HUES64 (cell line): Measurements from ENCODE around the gene RAB27B.

Experiments
- H3K27ac ChIP-seq: 2 replicates; pipeline ENCODE4 v1.7.0; 2013; ENCODE audit warnings: low read depth, low read length, inconsistent platforms
- H3K27me3 ChIP-seq: 2 replicates; pipeline ENCODE4 v1.6.1; 2013; ENCODE audit warnings: mild to moderate bottlenecking, low read length; ENCODE audit not compliant: insufficient read depth
- H3K36me3 ChIP-seq: 2 replicates; pipeline ENCODE4 v1.6.1; 2013; ENCODE audit warnings: mild to moderate bottlenecking, low read length; ENCODE audit not compliant: insufficient read depth
- H3K4me1 ChIP-seq: 2 replicates; pipeline ENCODE4 v1.6.1; 2013; ENCODE audit warnings: mild to moderate bottlenecking, low read length, moderate library complexity; ENCODE audit not compliant: insufficient read depth
- H3K4me3 ChIP-seq: 2 replicates; pipeline ENCODE4 v1.5.1; 2013; ENCODE audit warnings: mild to moderate bottlenecking, low read length, moderate library complexity
- H3K9ac ChIP-seq: 2 replicates; pipeline ENCODE4 v1.6.1; 2013; ENCODE audit warnings: mild to moderate bottlenecking, low read depth, low read length
- H3K9me3 ChIP-seq: 2 replicates; pipeline ENCODE4 v1.6.1; 2013; ENCODE audit warnings: low read depth, low read length; ENCODE audit not compliant: insufficient read depth
- WGBS: fragments of 150-250, 120-280 bp; methylation state at CpG from one replicate; pipeline ENCODE4 v1.1.7; 2013; ENCODE audit warnings: missing lambda C conversion rate; 5-methylcytosine and 5-hydroxymethylcytosine counted together

The RAB27B gene

GRCh38 chr18:54883816-54884604 is 55.7 kb downstream of the RAB27B start:
- H3K4me3 ChIP-seq, result no peak overlapping the region
- H3K9ac ChIP-seq, result no peak overlapping the region
- H3K36me3 ChIP-seq, result no peaks in the 10 kb centered on the region
- no peaks in the 10 kb centered on the region for H3K9me3 ChIP-seq
- peaks cover 6% of the 10 kb centered on the region; the same call in 1 of the 2 replicates for H3K4me1 ChIP-seq
- WGBS, result 97% methylated on average over 6 of the region's 6 CpGs
- no peaks in the 10 kb centered on the region for H3K27me3 ChIP-seq
- no peak overlapping the region for H3K27ac ChIP-seq

GRCh38 chr18:54888378-54888777 is 60.1 kb downstream of the RAB27B start:
- Histone ChIP-seq H3K36me3 (no peaks in the 10 kb centered on the region), H3K27me3 (no peaks in the 10 kb centered on the region), H3K27ac (no peak overlapping the region), H3K9ac (no peak overlapping the region), H3K4me1 (no peaks in the 10 kb centered on the region), H3K4me3 (no peak overlapping the region), H3K9me3 (no peaks in the 10 kb centered on the region)
- WGBS, result 82% methylated on average over 1 of the region's 2 CpGs

GRCh38 chr18:54888933-54889332 is 60.7 kb downstream of the RAB27B start:
- no peak overlapping the region for H3K4me3 ChIP-seq
- no peak overlapping the region for H3K9ac ChIP-seq
- H3K9me3 ChIP-seq, result no peaks in the 10 kb centered on the region
- no peaks in the 10 kb centered on the region for H3K4me1 ChIP-seq
- 88% methylated on average over 2 of the region's 2 CpGs for WGBS
- no peaks in the 10 kb centered on the region for H3K27me3 ChIP-seq
- no peak overlapping the region for H3K27ac ChIP-seq
- H3K36me3 ChIP-seq, result no peaks in the 10 kb centered on the region

- no peaks in the 10 kb centered on the region for H3K9me3 ChIP-seq
- H3K9ac ChIP-seq, result no peak overlapping the region
- H3K36me3 ChIP-seq, result no peaks in the 10 kb centered on the region
- H3K27ac ChIP-seq, result no peak overlapping the region
- no peaks in the 10 kb centered on the region for H3K27me3 ChIP-seq
- H3K4me3 ChIP-seq, result no peak overlapping the region
- 0 out of 2 replicates have a peak, but pooled peaks cover 6% of the 10 kb centered on the region for H3K4me1 ChIP-seq
These were observed 71.2 kb downstream of the RAB27B start for GRCh38 chr18:54899500-54899899.

- no peak overlapping the region for H3K9ac ChIP-seq
- 0 out of 2 replicates have a peak, but pooled peaks cover 6% of the 10 kb centered on the region for H3K4me1 ChIP-seq
- no peaks in the 10 kb centered on the region for H3K9me3 ChIP-seq
- 91% methylated on average over 2 of the region's 2 CpGs for WGBS
- no peaks in the 10 kb centered on the region for H3K27me3 ChIP-seq
- no peaks in the 10 kb centered on the region for H3K36me3 ChIP-seq
- H3K27ac ChIP-seq, result no peak overlapping the region
- no peak overlapping the region for H3K4me3 ChIP-seq
These were observed 72.0 kb downstream of the RAB27B start for GRCh38 chr18:54900290-54900689.

GRCh38 chr18:54904581-54904980 is 76.3 kb downstream of the RAB27B start:
- WGBS, result 97% methylated on average over 2 of the region's 2 CpGs

GRCh38 chr18:54905629-54906028 is 77.4 kb downstream of the RAB27B start:
- no peaks in the 10 kb centered on the region for H3K36me3 ChIP-seq
- WGBS, result 75% methylated on average over 5 of the region's 5 CpGs
- H3K9ac ChIP-seq, result no peak overlapping the region
- no peaks in the 10 kb centered on the region for H3K9me3 ChIP-seq
- no peak overlapping the region for H3K27ac ChIP-seq
- H3K4me3 ChIP-seq, result no peak overlapping the region
- H3K4me1 ChIP-seq, result 0 out of 2 replicates have a peak, but pooled peaks cover 6% of the 10 kb centered on the region
- no peaks in the 10 kb centered on the region for H3K27me3 ChIP-seq

More at GRCh38 chr18:54904581-54904980, 76.3 kb downstream of the RAB27B start:
- no peak overlapping the region for H3K4me3 ChIP-seq
- H3K27ac ChIP-seq, result no peak overlapping the region
- no peaks in the 10 kb centered on the region for H3K36me3 ChIP-seq
- H3K9ac ChIP-seq, result no peak overlapping the region
- H3K9me3 ChIP-seq, result no peaks in the 10 kb centered on the region
- 0 out of 2 replicates have a peak, but pooled peaks cover 6% of the 10 kb centered on the region for H3K4me1 ChIP-seq
- no peaks in the 10 kb centered on the region for H3K27me3 ChIP-seq

- Histone ChIP-seq H3K27me3 (no peaks in the 10 kb centered on the region), H3K27ac (no peak overlapping the region), H3K9ac (no peak overlapping the region), H3K36me3 (no peaks in the 10 kb centered on the region), H3K4me3 (no peak overlapping the region), H3K9me3 (no peaks in the 10 kb centered on the region), H3K4me1 (0 out of 2 replicates have a peak, but pooled peaks cover 6% of the 10 kb centered on the region)
- 91% methylated on average over 4 of the region's 6 CpGs for WGBS
These were observed 78.3 kb downstream of the RAB27B start for GRCh38 chr18:54906331-54907185.

GRCh38 chr18:54909538-54909937 is 81.3 kb downstream of the RAB27B start:
- 88% methylated on average over 11 of the region's 11 CpGs for WGBS
- Histone ChIP-seq H3K9ac (no peak overlapping the region), H3K27me3 (no peaks in the 10 kb centered on the region), H3K9me3 (no peaks in the 10 kb centered on the region), H3K4me3 (no peak overlapping the region), H3K27ac (no peak overlapping the region), H3K4me1 (no peaks in the 10 kb centered on the region), H3K36me3 (no peaks in the 10 kb centered on the region)

GRCh38 chr18:54910161-54910919 is 82.1 kb downstream of the RAB27B start:
- WGBS, result 93% methylated on average over 6 of the region's 6 CpGs
- H3K36me3 ChIP-seq, result no peaks in the 10 kb centered on the region

GRCh38 chr18:54911551-54911950 is 83.3 kb downstream of the RAB27B start:
- Histone ChIP-seq H3K36me3 (no peaks in the 10 kb centered on the region), H3K4me1 (no peaks in the 10 kb centered on the region), H3K27me3 (no peaks in the 10 kb centered on the region), H3K4me3 (no peak overlapping the region), H3K9ac (no peak overlapping the region), H3K27ac (no peak overlapping the region), H3K9me3 (no peaks in the 10 kb centered on the region)
- 100% methylated on average over 1 of the region's 2 CpGs for WGBS

More at GRCh38 chr18:54910161-54910919, 82.1 kb downstream of the RAB27B start:
- Histone ChIP-seq H3K9ac (no peak overlapping the region), H3K4me3 (no peak overlapping the region), H3K27ac (no peak overlapping the region), H3K27me3 (no peaks in the 10 kb centered on the region), H3K4me1 (no peaks in the 10 kb centered on the region), H3K9me3 (no peaks in the 10 kb centered on the region)
